ENCODE data around the gene KCNQ1.

Gene KCNQ1

DNA sequence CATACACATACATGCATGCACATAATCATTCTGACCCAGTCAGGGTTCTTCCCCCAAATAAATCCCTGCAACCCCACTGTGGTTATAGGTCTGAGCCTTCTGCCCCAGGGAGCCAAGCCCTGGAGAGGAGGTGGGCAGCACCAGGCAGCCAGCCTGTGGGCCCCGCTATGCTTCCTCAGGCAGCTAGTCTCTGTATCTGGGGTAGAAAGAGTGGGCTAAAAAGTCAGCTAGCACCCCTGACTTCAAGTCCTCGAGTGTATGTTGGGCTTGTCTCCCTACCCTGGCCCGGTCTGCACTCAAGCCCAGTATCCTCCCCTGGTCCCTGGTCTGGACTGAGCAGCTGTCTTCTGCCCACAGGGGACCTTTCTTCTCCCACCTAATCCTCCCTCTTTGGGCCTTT is 226.9 kb downstream of the KCNQ1 start:
- CTCF ChIA-PET: no interaction called here

DNA sequence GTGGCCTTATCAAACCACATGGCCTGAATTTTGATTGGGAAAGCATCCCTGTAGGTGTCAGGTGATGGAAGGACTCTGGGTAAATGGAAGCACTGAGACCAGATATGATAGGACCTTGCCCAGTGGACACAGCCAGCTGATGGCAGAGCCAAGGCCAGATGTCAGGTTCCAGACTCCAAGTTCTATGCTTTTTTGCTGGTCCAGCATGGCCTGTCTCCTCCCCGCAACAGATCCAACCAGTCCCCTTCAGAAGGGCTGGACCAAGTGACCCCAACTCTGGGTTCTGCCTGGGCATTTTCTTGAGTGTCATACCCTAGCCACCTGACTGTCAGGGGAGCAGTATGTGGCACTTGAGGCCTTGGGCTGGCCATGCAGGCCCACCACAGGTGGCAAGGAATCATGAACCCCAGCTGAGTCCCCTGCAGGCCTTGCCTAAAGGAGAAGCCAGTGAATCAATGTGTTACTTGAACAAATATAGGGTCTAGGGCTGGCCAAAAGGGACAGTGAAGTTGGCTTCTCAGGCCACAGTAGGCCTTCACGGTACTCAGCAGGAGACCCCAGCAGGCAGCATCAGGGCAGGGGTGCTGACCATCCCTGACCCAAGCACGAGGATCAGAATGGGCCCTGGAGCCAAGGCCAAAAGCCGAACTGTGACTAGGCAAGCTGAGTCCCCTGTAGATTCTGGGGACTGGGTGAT is 227.9 kb downstream of the KCNQ1 start:
- Histone ChIP-seq H3K27me3 (replicated peaks in 2 of 5; ENCODE audit: control insufficient read depth in 4 of 5, insufficient read depth in 5 of 5, low read length in 4 of 5) (no peaks in the 10 kb centered on the region), H3K4me1 (ENCODE audit: control extremely low read depth in 1 of 4, control insufficient read depth in 4 of 4, insufficient read depth in 4 of 4, low read length in 3 of 4) (peaks cover 0 to 18% (median 5%) of the 10 kb centered on the region in 4 experiments), H3K9me3 (ENCODE audit: control extremely low read depth in 1 of 5, control insufficient read depth in 4 of 5, insufficient read depth in 2 of 5, low read depth in 1 of 5, low read length in 4 of 5) (peaks cover 0 to 2% (median 0%) of the 10 kb centered on the region in 5 experiments), H3K36me3 (ENCODE audit: control insufficient read depth in 4 of 4, insufficient read depth in 4 of 4, low read length in 3 of 4) (peaks cover 0 to 9% (median 0%) of the 10 kb centered on the region in 4 experiments), H3K27ac (ENCODE audit: insufficient read depth in 1 of 2, low read depth in 1 of 2, low read length in 2 of 2, poor library complexity in 1 of 2, severe bottlenecking in 2 of 2) (no peak overlapping the region), H3K4me3 (ENCODE audit: control insufficient read depth in 1 of 7, extremely low read depth in 1 of 7, insufficient read depth in 4 of 7, low read depth in 2 of 7, low read length in 6 of 7) (no peak overlapping the region)
- ChIA-PET CTCF (interaction anchor here (1.9 kb wide), 1 partner anchor 12 kb away, joined by 4 read pairs; no protein-coding TSS in a partner anchor), POLR2A (no interaction called here)
- WGBS (ENCODE audit: insufficient coverage): 96% methylated on average over 4 of the region's 4 CpGs
- no peak for DNase-seq

More for the DNA sequence above, 226.9 kb downstream of the KCNQ1 start:
- WGBS (ENCODE audit: insufficient coverage): 91% methylated on average over 3 of the region's 3 CpGs
- peaks cover 0 to 9% (median 0%) of the 10 kb centered on the region in 4 experiments for H3K36me3 ChIP-seq (ENCODE audit: control insufficient read depth in 4 of 4, insufficient read depth in 4 of 4, low read length in 3 of 4)
- DNase-seq: no peak
- no peak overlapping the region for H3K27ac ChIP-seq (ENCODE audit: insufficient read depth in 1 of 2, low read depth in 1 of 2, low read length in 2 of 2, poor library complexity in 1 of 2, severe bottlenecking in 2 of 2)
- H3K4me1 ChIP-seq (ENCODE audit: control extremely low read depth in 1 of 4, control insufficient read depth in 4 of 4, insufficient read depth in 4 of 4, low read length in 3 of 4): peaks cover 0 to 11% (median 3%) of the 10 kb centered on the region in 4 experiments
- H3K27me3 ChIP-seq (replicated peaks in 2 of 5; ENCODE audit: control insufficient read depth in 4 of 5, insufficient read depth in 5 of 5, low read length in 4 of 5): no peaks in the 10 kb centered on the region
- H3K9me3 ChIP-seq (ENCODE audit: control extremely low read depth in 1 of 5, control insufficient read depth in 4 of 5, insufficient read depth in 2 of 5, low read depth in 1 of 5, low read length in 4 of 5): no peaks in the 10 kb centered on the region
- POLR2A ChIA-PET: no interaction called here
- H3K4me3 ChIP-seq (ENCODE audit: control insufficient read depth in 1 of 7, extremely low read depth in 1 of 7, insufficient read depth in 4 of 7, low read depth in 2 of 7, low read length in 6 of 7): no peak overlapping the region

DNA sequence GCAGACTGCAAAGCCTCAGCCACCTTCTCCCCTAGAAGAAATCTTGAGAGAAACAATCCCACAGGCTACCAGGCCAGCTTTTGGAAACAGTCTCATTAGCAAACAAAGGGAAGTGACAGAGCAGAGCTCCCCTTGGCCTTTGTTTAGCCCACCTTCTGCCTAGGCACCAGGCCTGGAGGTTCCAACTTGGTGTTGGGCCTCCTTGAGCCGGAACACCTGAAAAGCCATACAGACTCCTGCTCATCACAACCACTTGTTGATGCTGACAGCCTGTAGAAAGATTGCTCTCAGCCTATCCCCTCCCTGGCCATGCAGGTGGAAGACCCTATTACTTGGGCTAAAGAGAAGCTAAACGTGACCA is 228.4 kb downstream of the KCNQ1 start:
- no peaks in the 10 kb centered on the region for H3K27me3 ChIP-seq (replicated peaks in 2 of 5; ENCODE audit: control insufficient read depth in 4 of 5, insufficient read depth in 5 of 5, low read length in 4 of 5)
- ChIA-PET POLR2A (no interaction called here), CTCF (interaction anchor here (1.9 kb wide), 1 partner anchor 13 kb away, joined by 4 read pairs; no protein-coding TSS in a partner anchor)
- no peak overlapping the region for H3K4me3 ChIP-seq (ENCODE audit: control insufficient read depth in 1 of 7, extremely low read depth in 1 of 7, insufficient read depth in 4 of 7, low read depth in 2 of 7, low read length in 6 of 7)
- H3K36me3 ChIP-seq (ENCODE audit: control insufficient read depth in 4 of 4, insufficient read depth in 4 of 4, low read length in 3 of 4): peaks cover 0 to 7% (median 0%) of the 10 kb centered on the region in 4 experiments
- H3K9me3 ChIP-seq (ENCODE audit: control extremely low read depth in 1 of 5, control insufficient read depth in 4 of 5, insufficient read depth in 2 of 5, low read depth in 1 of 5, low read length in 4 of 5): peaks cover 0 to 2% (median 0%) of the 10 kb centered on the region in 5 experiments
- DNase-seq: no peak
- H3K27ac ChIP-seq (ENCODE audit: insufficient read depth in 1 of 2, low read depth in 1 of 2, low read length in 2 of 2, poor library complexity in 1 of 2, severe bottlenecking in 2 of 2): no peak overlapping the region
- H3K4me1 ChIP-seq (ENCODE audit: control extremely low read depth in 1 of 4, control insufficient read depth in 4 of 4, insufficient read depth in 4 of 4, low read length in 3 of 4): peaks cover 0 to 14% (median 3%) of the 10 kb centered on the region in 4 experiments
- 94% methylated on average over 2 of the region's 2 CpGs for WGBS (ENCODE audit: insufficient coverage)

DNA sequence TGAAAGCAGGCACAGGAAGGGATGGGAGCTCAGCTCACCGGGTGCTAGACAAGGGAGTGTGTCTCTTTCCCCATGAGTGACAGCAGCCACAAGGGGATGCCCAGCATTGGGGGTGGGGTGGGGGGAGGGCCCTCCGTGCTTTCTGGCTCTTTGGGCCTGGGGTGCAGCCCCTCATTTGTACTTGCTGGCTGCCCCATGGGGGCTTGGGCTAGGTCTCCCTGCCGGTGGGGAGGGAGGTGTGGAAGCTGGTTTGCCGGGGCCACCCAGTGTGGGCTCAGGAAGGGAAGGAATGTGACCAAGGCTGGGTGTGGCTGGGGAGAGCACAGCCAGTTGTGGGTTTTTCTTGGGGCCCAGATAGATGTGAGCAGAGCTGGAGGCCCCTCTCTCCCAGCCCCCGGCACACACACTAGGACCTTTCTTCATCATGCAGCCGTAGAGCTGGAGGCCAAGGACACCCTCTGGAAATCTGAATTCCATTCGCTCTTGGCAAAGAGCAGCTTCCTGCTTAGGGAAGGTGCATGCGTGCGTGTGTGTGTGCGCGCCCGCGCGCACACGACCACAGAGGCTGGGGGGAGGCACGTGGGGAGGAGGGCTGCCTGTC is 229.2 kb downstream of the KCNQ1 start:
- ChIA-PET CTCF (interaction anchor here (1.9 kb wide), 1 partner anchor 14 kb away, joined by 4 read pairs; no protein-coding TSS in a partner anchor), POLR2A (no interaction called here)
- DNase-seq: no peak
- Histone ChIP-seq H3K4me3 (ENCODE audit: control insufficient read depth in 1 of 7, extremely low read depth in 1 of 7, insufficient read depth in 4 of 7, low read depth in 2 of 7, low read length in 6 of 7) (no peak overlapping the region), H3K9me3 (ENCODE audit: control extremely low read depth in 1 of 5, control insufficient read depth in 4 of 5, insufficient read depth in 2 of 5, low read depth in 1 of 5, low read length in 4 of 5) (peaks cover 0 to 2% (median 0%) of the 10 kb centered on the region in 5 experiments), H3K27me3 (replicated peaks in 2 of 5; ENCODE audit: control insufficient read depth in 4 of 5, insufficient read depth in 5 of 5, low read length in 4 of 5) (no peaks in the 10 kb centered on the region), H3K36me3 (ENCODE audit: control insufficient read depth in 4 of 4, insufficient read depth in 4 of 4, low read length in 3 of 4) (peaks cover 0 to 6% (median 0%) of the 10 kb centered on the region in 4 experiments), H3K27ac (ENCODE audit: insufficient read depth in 1 of 2, low read depth in 1 of 2, low read length in 2 of 2, poor library complexity in 1 of 2, severe bottlenecking in 2 of 2) (no peak overlapping the region), H3K4me1 (ENCODE audit: control extremely low read depth in 1 of 4, control insufficient read depth in 4 of 4, insufficient read depth in 4 of 4, low read length in 3 of 4) (peaks cover 0 to 14% (median 3%) of the 10 kb centered on the region in 4 experiments)
- WGBS (ENCODE audit: insufficient coverage): 94% methylated on average over 15 of the region's 16 CpGs

DNA sequence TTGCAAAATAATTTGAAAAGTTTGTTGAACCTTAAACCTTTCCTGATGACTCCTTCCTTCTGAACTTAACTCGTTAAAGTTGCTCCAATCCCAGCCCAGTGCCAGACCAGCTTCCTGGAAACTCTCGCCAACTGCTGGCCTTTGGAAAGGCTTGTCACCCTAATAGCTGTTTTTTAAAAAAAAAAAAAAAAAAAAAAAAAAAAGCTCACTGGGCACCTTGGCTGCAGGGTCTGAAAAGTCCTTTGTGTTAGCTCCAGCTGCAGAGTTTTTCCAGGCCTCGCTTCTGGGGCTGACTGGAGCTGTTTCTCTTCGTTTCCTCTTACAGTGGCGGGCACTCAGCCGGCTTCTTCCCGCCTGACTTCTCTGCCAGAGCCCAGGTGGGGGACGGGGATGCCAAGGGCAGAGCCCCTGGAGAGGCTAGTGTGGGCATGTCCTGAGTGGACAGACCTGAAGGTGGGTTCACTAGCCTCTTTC is 229.9 kb downstream of the KCNQ1 start:
- peaks cover 0 to 14% (median 3%) of the 10 kb centered on the region in 4 experiments for H3K4me1 ChIP-seq (ENCODE audit: control extremely low read depth in 1 of 4, control insufficient read depth in 4 of 4, insufficient read depth in 4 of 4, low read length in 3 of 4)
- peaks cover 0 to 2% (median 0%) of the 10 kb centered on the region in 5 experiments for H3K9me3 ChIP-seq (ENCODE audit: control extremely low read depth in 1 of 5, control insufficient read depth in 4 of 5, insufficient read depth in 2 of 5, low read depth in 1 of 5, low read length in 4 of 5)
- DNase-seq: no peak
- CTCF ChIA-PET: interaction anchor here (1.9 kb wide), 1 partner anchor 14 kb away, joined by 4 read pairs; no protein-coding TSS in a partner anchor
- POLR2A ChIA-PET: no interaction called here
- H3K4me3 ChIP-seq (ENCODE audit: control insufficient read depth in 1 of 7, extremely low read depth in 1 of 7, insufficient read depth in 4 of 7, low read depth in 2 of 7, low read length in 6 of 7): no peak overlapping the region
- H3K27ac ChIP-seq (ENCODE audit: insufficient read depth in 1 of 2, low read depth in 1 of 2, low read length in 2 of 2, poor library complexity in 1 of 2, severe bottlenecking in 2 of 2): no peak overlapping the region
- peaks cover 0 to 6% (median 0%) of the 10 kb centered on the region in 4 experiments for H3K36me3 ChIP-seq (ENCODE audit: control insufficient read depth in 4 of 4, insufficient read depth in 4 of 4, low read length in 3 of 4)
- no peaks in the 10 kb centered on the region for H3K27me3 ChIP-seq (replicated peaks in 2 of 5; ENCODE audit: control insufficient read depth in 4 of 5, insufficient read depth in 5 of 5, low read length in 4 of 5)
- 100% methylated on average over 2 of the region's 8 CpGs for WGBS (ENCODE audit: insufficient coverage)

DNA sequence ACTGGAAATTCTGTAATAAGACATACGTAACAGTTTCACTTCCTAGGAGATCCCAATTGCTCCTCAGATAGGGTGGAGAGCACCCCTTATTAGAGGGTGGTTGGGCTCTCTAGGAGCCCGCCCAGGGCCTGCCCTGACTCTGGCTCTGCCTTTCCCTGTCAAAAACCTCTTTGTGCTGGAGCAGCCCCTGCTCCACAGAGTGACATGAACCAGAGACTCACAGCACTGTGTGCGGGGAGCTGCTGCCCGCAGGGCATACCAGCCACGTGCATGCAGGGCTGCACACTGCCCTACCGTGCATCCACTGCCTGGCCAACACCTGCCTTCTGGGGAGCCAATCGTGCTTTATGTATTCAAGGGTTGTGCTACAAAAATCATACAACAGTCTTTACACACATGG is 230.7 kb downstream of the KCNQ1 start:
- no peak overlapping the region for H3K27ac ChIP-seq (ENCODE audit: insufficient read depth in 1 of 2, low read depth in 1 of 2, low read length in 2 of 2, poor library complexity in 1 of 2, severe bottlenecking in 2 of 2)
- WGBS (ENCODE audit: insufficient coverage): 96% methylated on average over 6 of the region's 7 CpGs

DNA sequence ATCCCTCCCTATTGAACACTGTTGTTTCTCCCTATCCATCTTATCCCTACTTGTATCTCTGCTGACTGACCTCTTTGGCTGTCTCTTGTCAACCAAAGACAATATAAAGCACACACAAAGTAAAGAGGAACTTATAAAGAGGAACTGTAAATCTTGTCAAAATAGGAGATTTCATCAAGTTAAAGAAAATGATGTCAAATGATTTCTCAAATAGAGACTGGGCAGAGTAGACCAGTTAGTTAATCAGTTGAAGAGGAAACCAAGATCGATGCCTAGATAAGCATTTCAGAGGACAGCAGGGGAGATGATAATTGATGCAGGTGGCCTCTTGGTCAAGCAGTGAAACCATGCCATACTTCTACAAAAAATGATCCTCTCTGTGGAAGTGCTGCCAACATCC is 232.3 kb downstream of the KCNQ1 start:
- Histone ChIP-seq H3K27ac (ENCODE audit: insufficient read depth in 1 of 2, low read depth in 1 of 2, low read length in 2 of 2, poor library complexity in 1 of 2, severe bottlenecking in 2 of 2) (no peak overlapping the region), H3K9me3 (ENCODE audit: control extremely low read depth in 1 of 5, control insufficient read depth in 4 of 5, insufficient read depth in 2 of 5, low read depth in 1 of 5, low read length in 4 of 5) (peaks cover 0 to 2% (median 0%) of the 10 kb centered on the region in 5 experiments), H3K27me3 (replicated peaks in 2 of 5; ENCODE audit: control insufficient read depth in 4 of 5, insufficient read depth in 5 of 5, low read length in 4 of 5) (no peaks in the 10 kb centered on the region), H3K4me1 (ENCODE audit: control extremely low read depth in 1 of 4, control insufficient read depth in 4 of 4, insufficient read depth in 4 of 4, low read length in 3 of 4) (peaks cover 6 to 26% (median 9%) of the 10 kb centered on the region in 4 experiments), H3K36me3 (ENCODE audit: control insufficient read depth in 4 of 4, insufficient read depth in 4 of 4, low read length in 3 of 4) (peaks cover 0 to 6% (median 0%) of the 10 kb centered on the region in 4 experiments), H3K4me3 (ENCODE audit: control insufficient read depth in 1 of 7, extremely low read depth in 1 of 7, insufficient read depth in 4 of 7, low read depth in 2 of 7, low read length in 6 of 7) (no peak overlapping the region)
- CTCF ChIA-PET: no interaction called here
- peak in 2 of 3 donors; percentile 39 to 54 for DNase-seq
- no CpG with 5 or more reads among the region's 1 CpG for WGBS (ENCODE audit: insufficient coverage)
- POLR2A ChIA-PET: no interaction called here

More for the DNA sequence above, 230.7 kb downstream of the KCNQ1 start:
- Histone ChIP-seq H3K4me1 (ENCODE audit: control extremely low read depth in 1 of 4, control insufficient read depth in 4 of 4, insufficient read depth in 4 of 4, low read length in 3 of 4) (peaks cover 0 to 14% (median 3%) of the 10 kb centered on the region in 4 experiments), H3K27me3 (replicated peaks in 2 of 5; ENCODE audit: control insufficient read depth in 4 of 5, insufficient read depth in 5 of 5, low read length in 4 of 5) (no peaks in the 10 kb centered on the region), H3K36me3 (ENCODE audit: control insufficient read depth in 4 of 4, insufficient read depth in 4 of 4, low read length in 3 of 4) (peaks cover 0 to 6% (median 0%) of the 10 kb centered on the region in 4 experiments), H3K4me3 (ENCODE audit: control insufficient read depth in 1 of 7, extremely low read depth in 1 of 7, insufficient read depth in 4 of 7, low read depth in 2 of 7, low read length in 6 of 7) (no peak overlapping the region), H3K9me3 (ENCODE audit: control extremely low read depth in 1 of 5, control insufficient read depth in 4 of 5, insufficient read depth in 2 of 5, low read depth in 1 of 5, low read length in 4 of 5) (peaks cover 0 to 2% (median 0%) of the 10 kb centered on the region in 5 experiments)
- no peak for DNase-seq
- ChIA-PET CTCF (no interaction called here), POLR2A (no interaction called here)

All from common myeloid progenitor, CD34-positive (primary cell).